Liver (tissue), 3 donors: Measurements from ENCODE around the gene ASXL1.

Source experiments
- CTCF ChIP-seq: fragments of 150-350 bp; IDR thresholded peaks from 2 replicates; pipeline ENCODE4 v1.5.1; 2017; ENCODE audit warnings: improper control_type of control experiment, low read depth, low read length; ENCODE audit not compliant: missing input control
- SP1 ChIP-seq: IDR thresholded peaks from 2 replicates; pipeline ENCODE4 v1.6.1; 2018; ENCODE audit warnings: antibody characterized with exemption, mild to moderate bottlenecking
- TF ChIP-seq, protein P1 (sequence below): IDR thresholded peaks from 2 replicates; pipeline ENCODE4 v1.6.1; 2016; ENCODE audit warnings: antibody characterized with exemption
- TF ChIP-seq, protein P2 (sequence below): IDR thresholded peaks from 2 replicates; pipeline ENCODE4 v1.6.1; 2016; ENCODE audit warnings: antibody characterized with exemption
- donor health status: healthy.
- donor health status: healthy.

DNA sequence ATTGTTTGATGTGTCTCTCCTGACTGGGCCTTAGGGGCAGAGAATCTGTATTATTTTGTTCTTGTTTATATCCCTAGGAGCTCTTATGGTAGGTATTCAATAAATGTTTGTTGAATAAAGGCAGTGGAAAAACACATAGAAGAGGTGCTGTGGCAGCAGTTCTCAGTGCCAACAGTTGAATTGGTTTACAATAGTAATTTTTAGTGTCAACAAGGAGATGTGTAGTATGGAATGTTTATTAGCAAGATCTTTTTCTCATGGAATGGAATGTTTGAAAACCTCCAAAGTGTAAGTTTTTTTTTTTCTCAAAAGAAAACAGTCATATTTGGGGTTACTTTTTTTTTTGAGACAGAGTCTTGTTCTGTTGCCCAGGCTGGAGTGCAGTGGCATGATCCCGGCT lies 28.0 kb downstream of the ASXL1 start:
- TF ChIP-seq, protein P1, sequence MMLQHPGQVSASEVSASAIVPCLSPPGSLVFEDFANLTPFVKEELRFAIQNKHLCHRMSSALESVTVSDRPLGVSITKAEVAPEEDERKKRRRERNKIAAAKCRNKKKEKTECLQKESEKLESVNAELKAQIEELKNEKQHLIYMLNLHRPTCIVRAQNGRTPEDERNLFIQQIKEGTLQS = no peak
- TF ChIP-seq CTCF (no peak), SP1 (no peak)
- TF ChIP-seq, protein P2, sequence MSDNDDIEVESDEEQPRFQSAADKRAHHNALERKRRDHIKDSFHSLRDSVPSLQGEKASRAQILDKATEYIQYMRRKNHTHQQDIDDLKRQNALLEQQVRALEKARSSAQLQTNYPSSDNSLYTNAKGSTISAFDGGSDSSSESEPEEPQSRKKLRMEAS = no peak
